Endothelial cell (in vitro differentiated cells): Measurements from ENCODE around the gene MMP7. TPM values are rescaled to one million over a fixed set of nuclear protein-coding genes. Genes with fewer than 3 reads are reported as not detected.

Experiments
- DNase-seq: peaks from one replicate; pipeline ENCODE4 v3.0.0; 2021; ENCODE audit warnings: low spot score
- H3K27ac Mint-ChIP-seq: one replicate; pipeline ENCODE4 v1.8.0; 2021; ENCODE audit warnings: mixed read lengths, inconsistent platforms; ENCODE audit not compliant: unreplicated experiment
- H3K27me3 Mint-ChIP-seq: one replicate; pipeline ENCODE4 v1.8.0; 2021; ENCODE audit warnings: mild to moderate bottlenecking, moderate library complexity, mixed read lengths, inconsistent platforms; ENCODE audit not compliant: unreplicated experiment
- H3K36me3 Mint-ChIP-seq: one replicate; pipeline ENCODE4 v1.8.0; 2021; ENCODE audit warnings: mild to moderate bottlenecking, low read depth, mixed read lengths, inconsistent platforms; ENCODE audit not compliant: unreplicated experiment
- H3K4me1 Mint-ChIP-seq: one replicate; pipeline ENCODE4 v1.8.0; 2021; ENCODE audit warnings: mild to moderate bottlenecking, mixed read lengths, inconsistent platforms; ENCODE audit not compliant: unreplicated experiment
- H3K4me3 Mint-ChIP-seq: one replicate; pipeline ENCODE4 v1.8.0; 2021; ENCODE audit warnings: mild to moderate bottlenecking, mixed read lengths, inconsistent platforms; ENCODE audit not compliant: unreplicated experiment
- H3K9me3 Mint-ChIP-seq: one replicate; pipeline ENCODE4 v1.8.0; 2021; ENCODE audit warnings: mixed read lengths, inconsistent platforms; ENCODE audit not compliant: unreplicated experiment
- CTCF ChIP-seq: fragments of 200-600 bp; sonication (generic); IDR thresholded peaks from one replicate; pipeline ENCODE4 v1.5.0; 2021; ENCODE audit warnings: antibody characterized with exemption; ENCODE audit not compliant: unreplicated experiment
- total RNA-seq: library from RNA; stranded (reverse); fragmentation: NEBNext Ultra II Directional; extraction: Animal tissue kit (Norgen Biotek cat#: 25700); gene quantifications from one replicate; pipeline ENCODE4 v1.2.1, GENCODE V29; 2021; ENCODE audit not compliant: unreplicated experiment

Gene MMP7
- total RNA-seq, 1 donor from 2014 or later = not detected

- Mint-ChIP-seq H3K4me1 (no peaks in the 10 kb centered on the region), H3K27me3 (no peaks in the 10 kb centered on the region), H3K9me3 (no peaks in the 10 kb centered on the region), H3K27ac (no peak overlapping the region), H3K36me3 (no peaks in the 10 kb centered on the region), H3K4me3 (no peak overlapping the region)
- TF ChIP-seq CTCF = no peak
- DNase-seq = no peak
Observed at GRCh38 chr11:102545701-102546100, 15.2 kb upstream of the MMP7 start.

- DNase-seq = no peak
- no peak overlapping the region for H3K4me3 Mint-ChIP-seq
- H3K4me1 Mint-ChIP-seq = no peaks in the 10 kb centered on the region
- no peaks in the 10 kb centered on the region for H3K9me3 Mint-ChIP-seq
- no peak overlapping the region for H3K27ac Mint-ChIP-seq
- H3K27me3 Mint-ChIP-seq = no peaks in the 10 kb centered on the region
- H3K36me3 Mint-ChIP-seq = no peaks in the 10 kb centered on the region
- no peak for TF ChIP-seq CTCF
Observed at GRCh38 chr11:102544594-102544993, 14.0 kb upstream of the MMP7 start.

- H3K4me1 Mint-ChIP-seq = peaks cover 4% of the 10 kb centered on the region
- DNase-seq = no peak
- no peaks in the 10 kb centered on the region for H3K36me3 Mint-ChIP-seq
- H3K9me3 Mint-ChIP-seq = no peaks in the 10 kb centered on the region
- TF ChIP-seq CTCF = no peak
- H3K4me3 Mint-ChIP-seq = no peak overlapping the region
- no peak overlapping the region for H3K27ac Mint-ChIP-seq
- no peaks in the 10 kb centered on the region for H3K27me3 Mint-ChIP-seq
Observed at GRCh38 chr11:102539567-102539966, 9.0 kb upstream of the MMP7 start.

- no peaks in the 10 kb centered on the region for H3K9me3 Mint-ChIP-seq
Observed at GRCh38 chr11:102538932-102539331, 8.4 kb upstream of the MMP7 start.

More at GRCh38 chr11:102538932-102539331, 8.4 kb upstream of the MMP7 start:
- H3K4me3 Mint-ChIP-seq = no peak overlapping the region
- H3K4me1 Mint-ChIP-seq = peaks cover 4% of the 10 kb centered on the region
- H3K36me3 Mint-ChIP-seq = no peaks in the 10 kb centered on the region
- no peak for TF ChIP-seq CTCF
- no peak overlapping the region for H3K27ac Mint-ChIP-seq
- no peaks in the 10 kb centered on the region for H3K27me3 Mint-ChIP-seq
- DNase-seq = no peak
